HG02970 (cell line): Measurements from ENCODE around the gene SMOC1.

Experiments
- ATAC-seq: cut with Tn5 transposase; IDR thresholded peaks from one replicate; pipeline ENCODE4 v1.9.1; 2021; ENCODE audit warnings: mild to moderate bottlenecking, moderate library complexity, moderate number of reproducible peaks; ENCODE audit not compliant: unreplicated experiment, low FRiP score

Gene SMOC1

GRCh38 chr14:69861025-69861569, 18.1 kb upstream of the SMOC1 start:
- ATAC-seq, result no peak

GRCh38 chr14:69863083-69863482, 16.1 kb upstream of the SMOC1 start:
- no peak for ATAC-seq

- no peak for ATAC-seq
Observed at GRCh38 chr14:69865701-69866365, 13.4 kb upstream of the SMOC1 start.

GRCh38 chr14:69868363-69868963, 10.8 kb upstream of the SMOC1 start:
- no peak for ATAC-seq

GRCh38 chr14:69870613-69871012, 8.6 kb upstream of the SMOC1 start:
- ATAC-seq, result no peak

- ATAC-seq, result no peak
Observed at GRCh38 chr14:69873877-69874780, 5.1 kb upstream of the SMOC1 start.

GRCh38 chr14:69876221-69876847, 2.9 kb upstream of the SMOC1 start:
- ATAC-seq, result no peak

- ATAC-seq, result no peak
Observed at GRCh38 chr14:69876848-69877306, 2.3 kb upstream of the SMOC1 start.

GRCh38 chr14:69877492-69877891, 1.7 kb upstream of the SMOC1 start:
- no peak for ATAC-seq

- no peak for ATAC-seq
Observed at GRCh38 chr14:69878251-69878650, 965 bp upstream of the SMOC1 start.

- no peak for ATAC-seq
Observed at GRCh38 chr14:69880044-69880487, 850 bp downstream of the SMOC1 start.

GRCh38 chr14:69880893-69881292, 1.7 kb downstream of the SMOC1 start:
- no peak for ATAC-seq

GRCh38 chr14:69882116-69882864, 3.1 kb downstream of the SMOC1 start:
- ATAC-seq, result no peak

GRCh38 chr14:69882915-69883314, 3.7 kb downstream of the SMOC1 start:
- ATAC-seq, result no peak

- ATAC-seq, result no peak
Observed at GRCh38 chr14:69886453-69887242, 7.4 kb downstream of the SMOC1 start.

- ATAC-seq, result no peak
Observed at GRCh38 chr14:69887740-69888657, 8.8 kb downstream of the SMOC1 start.

GRCh38 chr14:69891422-69891821, 12.2 kb downstream of the SMOC1 start:
- no peak for ATAC-seq

GRCh38 chr14:69895109-69895508, 15.9 kb downstream of the SMOC1 start:
- ATAC-seq, result no peak
